GM10248 (cell line): ENCODE measurements around the gene HDDC2.

Experiments
- CTCF ChIA-PET: fragments of 300-600 bp; sonication (Branson Sonifier 250); formaldehyde crosslinking; extraction: SDS; loops from one replicate; lab custom pipeline; 2021; ENCODE audit warnings: antibody characterized with exemption; lab: Yijun Ruan, JAX
- POLR2A ChIA-PET: fragments of 350-650 bp; sonication (Branson Sonifier 250); formaldehyde crosslinking; extraction: SDS; loops from one replicate; lab custom pipeline; 2020; ENCODE audit warnings: antibody characterized with exemption; lab: Yijun Ruan, JAX
- DNase-seq: peaks from one replicate; pipeline ENCODE4 v3.0.0; 2012; ENCODE audit errors: extremely low spot score
- TF ChIP-seq, protein P1 (sequence below): IDR thresholded peaks from 2 replicates; pipeline ENCODE4 v1.5.1; 2012; ENCODE audit warnings: mild to moderate bottlenecking, low read depth; ENCODE audit errors: extremely low read depth, missing control alignments, control extremely low read depth

HDDC2 gene

DNA sequence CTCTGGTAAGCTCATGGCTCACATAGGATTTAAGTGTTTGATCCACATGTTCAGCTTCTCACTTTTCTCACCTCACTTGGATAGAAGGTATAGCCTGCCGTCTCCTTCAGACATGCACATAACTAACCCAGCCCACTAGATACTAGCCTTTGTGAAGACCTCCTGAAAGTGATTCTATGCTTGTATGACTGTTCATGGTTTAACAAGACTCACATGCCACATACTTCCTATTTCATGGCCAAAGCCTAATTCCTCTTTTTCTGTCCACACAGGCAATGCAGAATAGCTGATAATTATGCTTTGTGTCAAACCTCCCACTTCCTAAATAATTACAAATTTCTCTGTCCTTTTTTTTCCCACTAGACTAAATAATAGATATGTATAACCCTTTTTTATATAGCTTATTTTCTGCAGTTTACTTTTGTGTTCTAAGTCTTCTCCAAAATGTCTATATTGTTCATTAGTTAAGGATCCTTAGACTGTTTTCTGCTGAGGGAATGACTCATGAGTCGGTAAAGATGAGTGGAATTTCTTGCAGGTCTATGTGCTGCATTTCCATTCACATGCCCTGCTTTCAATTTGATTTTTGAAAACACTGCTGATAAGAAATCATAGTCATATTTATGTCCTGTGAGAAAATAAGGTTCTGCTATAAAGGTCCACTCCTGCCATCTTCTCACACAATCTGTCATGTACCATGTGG is 43.0 kb downstream of the HDDC2 start:
- CTCF ChIA-PET, result no interaction called here

DNA sequence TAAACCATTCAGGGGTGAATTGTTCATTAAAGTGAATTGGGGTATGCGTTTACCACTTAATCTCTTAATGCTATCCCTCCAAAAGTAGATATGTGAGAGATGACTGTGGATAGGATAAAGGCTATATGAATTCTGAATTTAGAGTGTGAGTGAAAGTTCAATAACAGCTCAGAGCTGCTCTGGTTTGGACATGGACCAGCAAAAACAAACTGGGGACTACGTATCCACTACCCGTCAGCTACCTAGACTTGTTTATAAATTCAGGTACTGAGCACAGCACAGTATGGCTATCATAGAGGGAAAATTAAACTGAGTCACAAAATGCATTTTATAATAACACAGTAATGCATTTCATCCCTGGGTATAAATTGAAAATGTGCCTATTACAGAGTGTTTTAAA is 44.4 kb downstream of the HDDC2 start:
- CTCF ChIA-PET, result no interaction called here
- TF ChIP-seq, protein P1, sequence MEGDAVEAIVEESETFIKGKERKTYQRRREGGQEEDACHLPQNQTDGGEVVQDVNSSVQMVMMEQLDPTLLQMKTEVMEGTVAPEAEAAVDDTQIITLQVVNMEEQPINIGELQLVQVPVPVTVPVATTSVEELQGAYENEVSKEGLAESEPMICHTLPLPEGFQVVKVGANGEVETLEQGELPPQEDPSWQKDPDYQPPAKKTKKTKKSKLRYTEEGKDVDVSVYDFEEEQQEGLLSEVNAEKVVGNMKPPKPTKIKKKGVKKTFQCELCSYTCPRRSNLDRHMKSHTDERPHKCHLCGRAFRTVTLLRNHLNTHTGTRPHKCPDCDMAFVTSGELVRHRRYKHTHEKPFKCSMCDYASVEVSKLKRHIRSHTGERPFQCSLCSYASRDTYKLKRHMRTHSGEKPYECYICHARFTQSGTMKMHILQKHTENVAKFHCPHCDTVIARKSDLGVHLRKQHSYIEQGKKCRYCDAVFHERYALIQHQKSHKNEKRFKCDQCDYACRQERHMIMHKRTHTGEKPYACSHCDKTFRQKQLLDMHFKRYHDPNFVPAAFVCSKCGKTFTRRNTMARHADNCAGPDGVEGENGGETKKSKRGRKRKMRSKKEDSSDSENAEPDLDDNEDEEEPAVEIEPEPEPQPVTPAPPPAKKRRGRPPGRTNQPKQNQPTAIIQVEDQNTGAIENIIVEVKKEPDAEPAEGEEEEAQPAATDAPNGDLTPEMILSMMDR, result no peak
- DNase-seq, result no peak
- POLR2A ChIA-PET, result no interaction called here

More for the DNA sequence above, 43.0 kb downstream of the HDDC2 start:
- POLR2A ChIA-PET, result no interaction called here
- no peak for DNase-seq
- TF ChIP-seq, protein P1, result no peak

DNA sequence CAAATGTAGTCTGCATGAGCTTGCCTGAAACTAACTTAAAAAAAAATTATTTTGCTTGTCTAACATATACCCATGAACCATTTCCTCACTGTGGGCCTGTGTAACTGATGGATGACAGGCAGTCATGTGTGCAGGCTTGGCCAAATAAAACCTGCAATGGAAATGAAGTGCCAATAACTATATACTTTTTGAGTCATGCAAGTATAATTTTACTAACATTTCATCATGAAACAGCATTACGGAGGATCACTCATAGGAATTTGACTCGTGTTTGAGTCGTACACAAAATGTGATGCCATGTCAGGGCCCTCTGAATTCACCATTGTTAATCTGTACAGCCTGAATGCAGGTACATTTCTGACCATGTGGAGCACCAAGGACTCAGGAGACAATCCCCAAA is 46.6 kb downstream of the HDDC2 start:
- TF ChIP-seq, protein P1, result no peak
- ChIA-PET CTCF (no interaction called here), POLR2A (no interaction called here)
- DNase-seq, result no peak

DNA sequence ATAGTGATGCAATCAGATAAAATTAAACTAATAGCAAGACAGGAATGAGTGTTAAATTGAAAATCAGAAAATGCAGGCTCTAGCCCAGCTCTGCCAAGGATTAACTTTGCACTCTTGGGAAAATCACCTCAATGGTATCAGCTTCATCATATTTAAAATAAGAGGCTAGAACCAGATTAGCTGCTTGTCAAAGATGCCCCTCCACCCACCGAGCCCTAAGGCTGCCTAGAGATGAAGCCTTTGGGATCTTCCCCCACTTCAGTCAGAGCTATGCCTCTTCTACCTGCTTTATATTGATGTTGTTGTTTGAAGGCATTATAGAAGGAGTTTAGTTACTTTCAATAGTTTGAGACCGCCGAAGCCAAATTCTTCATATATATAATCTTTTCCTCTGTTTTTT is 47.4 kb downstream of the HDDC2 start:
- ChIA-PET POLR2A (no interaction called here), CTCF (no interaction called here)
- TF ChIP-seq, protein P1, result no peak
- no peak for DNase-seq

DNA sequence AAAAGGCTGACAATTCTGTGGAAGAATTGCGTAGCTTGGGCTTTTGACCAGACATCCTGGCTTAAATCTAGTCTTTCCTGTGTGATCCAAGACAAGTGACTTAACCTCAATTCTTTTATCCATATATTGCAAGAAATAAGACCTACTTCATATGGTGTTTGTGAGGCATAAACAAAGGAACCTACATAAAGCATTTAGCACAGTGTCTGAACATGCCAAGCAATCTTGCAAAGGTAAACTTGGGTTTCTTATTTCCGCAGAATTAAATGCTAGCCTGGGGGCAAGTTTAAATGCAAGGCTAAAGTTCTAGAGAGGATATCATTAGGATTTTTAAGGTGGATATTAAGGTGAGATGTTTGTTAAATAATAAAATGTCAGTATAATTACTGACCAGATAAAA is 47.9 kb downstream of the HDDC2 start:
- CTCF ChIA-PET, result no interaction called here
- TF ChIP-seq, protein P1, result no peak
- no peak for DNase-seq
- POLR2A ChIA-PET, result no interaction called here

DNA sequence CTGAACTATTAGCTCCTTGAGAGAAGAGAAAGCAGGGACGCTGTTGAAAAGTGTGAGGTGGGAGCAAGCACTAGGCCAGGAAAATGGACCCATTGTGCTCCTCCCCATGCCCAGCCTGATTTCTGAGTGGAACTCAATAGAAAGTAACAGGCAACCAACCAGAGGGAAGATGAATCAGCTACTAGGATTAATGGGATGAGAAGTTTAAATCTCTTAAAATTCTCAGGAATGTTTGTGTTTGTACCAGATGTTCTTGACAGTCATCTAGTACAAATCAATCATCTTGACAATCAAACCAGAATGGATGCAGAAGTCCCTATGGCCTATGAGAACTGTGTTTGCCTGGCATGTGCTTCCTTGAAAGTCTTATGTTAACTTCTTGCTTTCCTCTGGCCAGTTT is 48.9 kb downstream of the HDDC2 start:
- ChIA-PET POLR2A (no interaction called here), CTCF (interaction anchor here (1.6 kb wide), 1 partner anchor 21 kb away, joined by 4 read pairs; no protein-coding TSS in a partner anchor)
- TF ChIP-seq, protein P1, result no peak
- no peak for DNase-seq
